Measurements from ENCODE around the gene DENND1B.

GRCh38 chr1:197675583-197676208, 99.6 kb downstream of the DENND1B start:
- no peak for TF ChIP-seq CTCF (IDR thresholded peaks at IDR 0.05 in 2 of 3, conservative IDR thresholded peaks at IDR 0.05 in 1 of 3; ENCODE audit: borderline replicate concordance in 1 of 3, insufficient read depth in 1 of 3, low read depth in 2 of 3, low read length in 2 of 3)
- no peak for TF ChIP-seq EZH2 (IDR thresholded peaks at IDR 0.05)
- no peak for TF ChIP-seq YY1 (IDR thresholded peaks at IDR 0.05; ENCODE audit: extremely low read depth, insufficient replicate concordance, low read depth, low read length)
- no peak for TF ChIP-seq EZH2phosphoT487 (IDR thresholded peaks at IDR 0.05; ENCODE audit: borderline replicate concordance)
- no peak for TF ChIP-seq REST (IDR thresholded peaks at IDR 0.05; ENCODE audit: low read depth)
- no peak for TF ChIP-seq POLR2AphosphoS5 (IDR thresholded peaks at IDR 0.05; ENCODE audit: low read depth, low read length)
- no peak for TF ChIP-seq TCF7L2 (IDR thresholded peaks at IDR 0.05; ENCODE audit: borderline replicate concordance, extremely low read depth, insufficient read depth, insufficient read length)

Measured in HCT116 (cell line).